LNCaP clone FGC (cell line): ENCODE data around the gene BRF1.

ENCODE experiments used
- DNase-seq: peaks from one replicate; pipeline ENCODE4 v3.0.0-alpha.2; 2011; ENCODE audit warnings: low read depth
- H3K4me3 ChIP-seq: 2 replicates; pipeline ENCODE4 v1.5.1; 2011; ENCODE audit warnings: mild to moderate bottlenecking, low read depth, low read length, control low read depth
- TF ChIP-seq, protein P1 (sequence below): IDR thresholded peaks from 2 replicates; pipeline ENCODE4 v1.5.1; 2012; ENCODE audit warnings: mild to moderate bottlenecking; ENCODE audit not compliant: control insufficient read depth, insufficient read depth; ENCODE audit errors: extremely low read depth

BRF1 gene

DNA sequence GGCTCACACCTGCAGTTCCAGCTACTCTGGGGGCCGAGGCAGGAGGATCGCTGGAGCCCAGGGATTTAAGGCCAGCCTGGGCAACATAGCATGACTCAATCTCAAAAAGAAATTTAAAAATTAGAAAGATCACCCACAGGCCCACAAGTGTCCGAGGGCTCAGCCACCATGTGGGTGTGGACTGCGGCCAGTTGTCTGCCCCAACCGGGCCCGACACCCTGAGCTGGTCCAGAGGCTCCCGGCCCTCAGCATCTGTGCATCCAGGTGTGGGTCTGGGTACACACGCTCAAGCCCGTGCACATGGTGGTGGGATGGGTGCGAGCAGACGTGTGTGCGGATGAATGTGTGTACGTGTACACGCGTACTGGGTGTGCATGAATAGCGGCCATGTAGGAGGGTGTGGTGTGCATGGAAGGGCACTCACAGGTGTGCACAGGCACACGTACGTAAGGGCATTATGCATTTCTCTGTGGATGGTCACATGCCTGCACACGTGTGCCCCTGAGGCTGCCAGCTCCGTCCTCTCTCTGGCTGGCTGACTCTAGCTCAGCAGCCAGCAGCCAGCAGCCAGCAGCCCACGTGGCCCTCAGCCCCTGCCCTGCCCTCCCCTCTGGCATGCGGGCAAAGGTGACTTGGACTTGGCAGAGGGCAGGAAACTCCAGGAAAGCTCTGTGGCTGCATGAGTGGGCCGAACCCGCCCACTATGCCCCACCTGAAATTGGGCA lies 96.4 kb downstream of the BRF1 start:
- peak; percentile 87 for DNase-seq

DNA sequence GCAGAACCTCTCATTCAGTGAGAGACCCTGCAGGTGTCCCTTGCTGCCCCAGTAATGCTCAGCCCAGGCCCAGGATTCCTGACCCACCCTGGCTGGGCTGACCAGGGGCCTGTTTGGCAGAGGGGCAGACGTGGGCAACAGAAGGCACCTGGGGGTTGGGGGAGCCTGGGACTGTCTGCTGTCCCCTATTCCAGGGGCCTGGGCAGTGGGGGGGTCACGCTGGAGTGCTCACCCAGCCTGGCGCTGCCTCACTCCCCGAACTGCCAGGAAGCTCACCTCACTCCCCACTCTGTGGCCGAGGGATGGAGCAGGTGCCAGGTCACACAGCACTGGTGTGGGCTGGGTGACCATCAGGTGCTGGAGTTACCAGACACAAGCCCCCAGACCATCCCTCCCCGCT lies 97.1 kb downstream of the BRF1 start:
- TF ChIP-seq, protein P1, sequence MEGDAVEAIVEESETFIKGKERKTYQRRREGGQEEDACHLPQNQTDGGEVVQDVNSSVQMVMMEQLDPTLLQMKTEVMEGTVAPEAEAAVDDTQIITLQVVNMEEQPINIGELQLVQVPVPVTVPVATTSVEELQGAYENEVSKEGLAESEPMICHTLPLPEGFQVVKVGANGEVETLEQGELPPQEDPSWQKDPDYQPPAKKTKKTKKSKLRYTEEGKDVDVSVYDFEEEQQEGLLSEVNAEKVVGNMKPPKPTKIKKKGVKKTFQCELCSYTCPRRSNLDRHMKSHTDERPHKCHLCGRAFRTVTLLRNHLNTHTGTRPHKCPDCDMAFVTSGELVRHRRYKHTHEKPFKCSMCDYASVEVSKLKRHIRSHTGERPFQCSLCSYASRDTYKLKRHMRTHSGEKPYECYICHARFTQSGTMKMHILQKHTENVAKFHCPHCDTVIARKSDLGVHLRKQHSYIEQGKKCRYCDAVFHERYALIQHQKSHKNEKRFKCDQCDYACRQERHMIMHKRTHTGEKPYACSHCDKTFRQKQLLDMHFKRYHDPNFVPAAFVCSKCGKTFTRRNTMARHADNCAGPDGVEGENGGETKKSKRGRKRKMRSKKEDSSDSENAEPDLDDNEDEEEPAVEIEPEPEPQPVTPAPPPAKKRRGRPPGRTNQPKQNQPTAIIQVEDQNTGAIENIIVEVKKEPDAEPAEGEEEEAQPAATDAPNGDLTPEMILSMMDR, result no peak

More for the DNA sequence above, 96.4 kb downstream of the BRF1 start:
- H3K4me3 ChIP-seq, result no peak overlapping the region
- TF ChIP-seq, protein P1, result no peak

DNA sequence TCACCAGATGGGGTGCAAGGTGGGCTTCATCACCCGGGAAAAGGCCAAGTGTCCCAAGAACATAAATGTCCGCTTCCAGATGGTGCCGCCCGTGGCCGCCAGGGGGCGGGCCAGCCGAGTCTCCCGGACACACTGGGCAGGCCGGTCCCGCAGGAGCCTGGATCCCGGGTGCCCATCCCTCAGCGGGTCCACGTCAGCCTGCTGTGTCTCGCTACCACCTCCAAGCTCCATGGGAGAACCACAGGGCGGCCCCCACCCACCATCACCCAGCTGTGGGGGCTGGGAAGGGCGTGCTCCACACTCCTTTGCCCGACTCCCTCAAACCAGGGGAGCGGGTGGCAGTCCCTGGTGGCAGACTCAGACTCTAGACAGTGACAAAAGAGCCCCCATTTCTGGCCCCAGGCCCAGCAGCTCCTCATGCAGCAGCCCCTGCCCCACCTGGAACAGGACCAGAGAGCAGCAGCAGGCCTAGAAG lies 97.7 kb downstream of the BRF1 start:
- no peak overlapping the region for H3K4me3 ChIP-seq
- TF ChIP-seq, protein P1, result peak; percentile 87
- DNase-seq, result no peak

More for the DNA sequence above, 97.1 kb downstream of the BRF1 start:
- H3K4me3 ChIP-seq, result no peak overlapping the region
- no peak for DNase-seq

DNA sequence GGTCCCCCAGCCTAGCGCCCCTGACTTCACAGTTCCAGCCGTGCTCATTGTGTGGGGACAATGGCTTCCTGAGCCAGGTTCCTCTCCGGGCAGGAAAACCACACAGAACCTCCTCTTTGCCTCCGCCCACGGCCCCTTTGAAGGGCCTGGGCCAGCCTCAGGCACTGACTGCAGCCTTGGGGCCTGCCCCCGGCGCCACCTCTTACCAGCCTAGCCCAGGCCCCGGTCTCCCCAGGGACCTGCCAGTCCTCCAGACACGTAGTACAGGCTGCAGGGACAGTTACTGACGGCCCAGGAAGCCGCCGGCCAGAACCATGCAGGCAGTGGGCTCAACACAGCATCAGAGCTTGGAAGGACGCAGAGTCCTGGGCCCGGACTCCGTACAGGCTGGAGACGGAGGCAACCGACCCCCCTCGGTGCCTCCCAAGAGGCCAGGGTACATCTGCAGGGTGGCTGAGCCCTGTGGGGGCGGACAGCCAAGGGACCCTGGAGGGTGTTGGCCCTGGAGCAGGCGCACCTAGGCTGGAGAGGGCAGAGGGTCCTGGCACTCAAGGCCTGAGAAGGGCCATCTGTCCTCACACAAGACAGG lies 98.8 kb downstream of the BRF1 start:
- no peak for DNase-seq

DNA sequence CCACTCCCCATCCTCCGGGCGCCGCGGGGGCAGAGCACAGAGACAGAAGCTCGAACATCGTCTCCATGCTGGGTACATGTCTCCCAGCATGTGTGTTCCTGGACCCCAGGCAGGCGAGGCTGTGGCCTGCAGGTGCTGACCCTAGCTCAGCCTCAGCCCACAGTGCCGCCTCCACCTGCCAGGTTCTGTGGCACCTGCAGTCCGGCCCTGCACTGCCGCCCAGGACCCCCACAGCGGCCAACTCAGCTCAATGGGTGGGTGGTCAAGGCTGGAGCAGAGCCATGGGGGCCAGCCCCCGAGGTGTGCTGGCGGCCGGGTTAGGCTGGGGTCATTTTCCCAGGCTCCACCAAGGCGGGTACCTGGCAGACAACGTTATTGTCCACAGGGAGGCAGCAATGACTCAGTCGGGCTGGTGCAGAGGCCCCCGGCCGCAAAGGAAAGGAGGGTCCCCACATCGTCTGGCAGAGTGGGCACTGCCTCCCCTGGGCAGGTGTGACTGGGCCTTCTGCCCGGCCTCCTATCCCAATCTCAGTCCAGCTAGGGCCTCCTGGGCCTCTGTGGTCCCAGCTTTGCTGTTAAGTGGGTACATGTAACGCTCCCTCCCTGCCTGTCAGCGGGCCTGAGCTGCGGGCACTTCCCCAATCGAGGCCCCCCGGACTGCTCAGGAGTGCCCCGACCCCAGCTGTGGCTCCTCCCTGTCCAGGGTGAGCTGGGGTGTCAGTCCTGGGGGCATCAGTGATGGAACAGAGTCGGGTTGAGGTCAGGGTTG lies 99.5 kb downstream of the BRF1 start:
- TF ChIP-seq, protein P1, result peak; percentile 32; the same call in 1 of the 2 replicates
- no peak for DNase-seq
- H3K4me3 ChIP-seq, result no peak overlapping the region

More for the DNA sequence above, 98.8 kb downstream of the BRF1 start:
- no peak overlapping the region for H3K4me3 ChIP-seq
- TF ChIP-seq, protein P1, result no peak

DNA sequence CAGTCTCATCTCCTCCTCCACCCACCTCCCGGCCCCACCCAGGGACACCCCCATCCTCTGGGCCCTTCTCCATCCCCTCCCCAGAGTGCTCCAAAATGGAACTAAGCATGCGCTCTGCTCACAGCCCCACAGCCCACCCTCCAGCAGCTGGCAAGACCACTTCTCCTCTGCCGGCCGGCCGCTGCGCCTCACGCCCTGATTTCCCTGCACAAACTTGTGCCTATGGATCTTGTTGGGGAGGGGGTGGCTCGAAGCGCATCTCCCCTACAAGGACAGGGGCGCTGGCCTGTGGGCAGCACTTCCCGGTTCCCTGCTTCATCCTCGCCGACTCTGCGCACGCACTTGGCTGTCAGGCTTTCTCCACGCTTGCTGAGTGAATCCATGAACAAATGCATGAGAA lies 100.2 kb downstream of the BRF1 start:
- TF ChIP-seq, protein P1, result no peak
- H3K4me3 ChIP-seq, result no peak overlapping the region
- DNase-seq, result no peak
